ENCODE data around the gene ITGA1.
A peak's percentile ranks its signal among the peaks of the same experiment; 100 is the strongest.

The ITGA1 gene

DNA sequence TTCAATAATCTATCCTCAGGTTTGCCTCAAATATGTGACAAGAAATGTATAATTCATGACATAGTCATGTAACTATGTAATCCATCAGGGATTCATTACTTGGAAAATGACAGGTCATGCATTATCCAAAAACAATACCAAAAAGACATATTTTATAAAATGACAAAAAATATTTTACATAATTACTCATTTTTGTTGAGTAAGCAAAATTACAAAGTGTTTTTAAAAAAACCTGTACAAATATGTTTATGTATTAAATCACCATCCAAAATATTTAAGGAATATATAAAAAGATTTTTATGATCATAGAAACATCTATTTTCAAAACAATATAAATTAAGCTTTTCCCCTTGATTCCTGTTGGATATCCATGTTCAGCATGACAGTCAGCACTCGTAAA lies 164.8 kb downstream of the ITGA1 start:
- Histone ChIP-seq H4K8ac (ENCODE audit: low read depth, low read length) (no peak overlapping the region), H3K4ac (ENCODE audit: low read length) (no peak overlapping the region), H2AFZ (ENCODE audit: low read length) (no peak overlapping the region), H4K91ac (ENCODE audit: low read depth, low read length, poor library complexity) (no peak overlapping the region), H3K36me3 (replicated peaks in 1 of 2; ENCODE audit: control insufficient read depth in 2 of 2, insufficient read depth in 2 of 2, low read length in 2 of 2) (no peaks in the 10 kb centered on the region), H2BK5ac (ENCODE audit: low read length) (no peak overlapping the region), H3K14ac (ENCODE audit: low read length) (no peak overlapping the region), H3K4me3 (ENCODE audit: low read length in 2 of 2) (no peak overlapping the region), H3K23ac (ENCODE audit: low read depth, low read length, poor library complexity) (no peak overlapping the region), H3K18ac (ENCODE audit: low read length) (no peak overlapping the region), H2BK120ac (ENCODE audit: low read depth, low read length) (no peak overlapping the region), H3K4me1 (ENCODE audit: control insufficient read depth in 2 of 2, insufficient read depth in 1 of 2, low read depth in 1 of 2, low read length in 2 of 2) (peaks cover 0 to 1% of the 10 kb centered on the region in 2 donors), H3K4me2 (ENCODE audit: insufficient read depth, low read length, poor library complexity, severe bottlenecking) (no peak overlapping the region), H3K9me3 (replicated peaks in 1 of 2; ENCODE audit: control insufficient read depth in 2 of 2, insufficient read depth in 1 of 2, low read depth in 1 of 2, low read length in 2 of 2) (no peaks in the 10 kb centered on the region), H3K9ac (ENCODE audit: low read depth, low read length, poor library complexity) (no peak overlapping the region), H2BK12ac (ENCODE audit: low read length) (no peak overlapping the region), H3K27me3 (ENCODE audit: control insufficient read depth in 3 of 3, insufficient read depth in 3 of 3, low read depth in 1 of 3, low read length in 3 of 3) (no peaks in the 10 kb centered on the region), H3K27ac (replicated peaks; ENCODE audit: low read length) (no peak overlapping the region), H2AK5ac (ENCODE audit: low read depth, low read length) (no peak overlapping the region), H3K79me1 (ENCODE audit: low read depth, low read length) (no peaks in the 10 kb centered on the region), H2BK15ac (ENCODE audit: low read length) (no peak overlapping the region)
- WGBS, 2 donors (ENCODE audit: extremely low coverage in 2 of 2, insufficient read length in 2 of 2, insufficient replicate concordance in 1 of 2) = no CpG with 5 or more reads among the region's 1 CpG
- DNase-seq (ENCODE audit: low spot score) = no peak

DNA sequence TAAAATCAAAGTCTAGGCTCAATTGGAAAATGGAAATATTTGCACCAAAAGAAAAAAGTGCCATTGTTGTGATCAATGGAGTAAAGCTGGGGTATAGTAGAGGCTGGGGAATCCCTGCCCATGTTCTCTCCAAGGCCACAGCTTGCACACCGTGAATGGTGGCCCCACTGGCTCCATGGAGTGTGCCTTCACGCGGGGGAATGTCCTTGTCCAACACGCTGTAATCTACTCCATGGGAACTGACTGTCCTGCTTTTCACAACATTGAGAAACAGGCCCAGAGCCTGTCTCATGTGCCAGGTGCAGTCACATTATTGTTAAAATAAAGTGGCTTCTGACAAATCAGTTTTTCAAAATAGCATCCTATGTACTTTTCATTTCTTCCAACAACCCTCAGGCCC lies 168.3 kb downstream of the ITGA1 start:
- Histone ChIP-seq H3K27ac (replicated peaks; ENCODE audit: low read length) (no peak overlapping the region), H2BK12ac (ENCODE audit: low read length) (no peak overlapping the region), H3K79me1 (ENCODE audit: low read depth, low read length) (no peaks in the 10 kb centered on the region), H2BK120ac (ENCODE audit: low read depth, low read length) (no peak overlapping the region), H3K27me3 (ENCODE audit: control insufficient read depth in 3 of 3, insufficient read depth in 3 of 3, low read depth in 1 of 3, low read length in 3 of 3) (no peaks in the 10 kb centered on the region), H3K9ac (ENCODE audit: low read depth, low read length, poor library complexity) (no peak overlapping the region), H4K91ac (ENCODE audit: low read depth, low read length, poor library complexity) (no peak overlapping the region), H2BK15ac (ENCODE audit: low read length) (no peak overlapping the region), H3K36me3 (replicated peaks in 1 of 2; ENCODE audit: control insufficient read depth in 2 of 2, insufficient read depth in 2 of 2, low read length in 2 of 2) (no peaks in the 10 kb centered on the region), H3K9me3 (replicated peaks in 1 of 2; ENCODE audit: control insufficient read depth in 2 of 2, insufficient read depth in 1 of 2, low read depth in 1 of 2, low read length in 2 of 2) (no peaks in the 10 kb centered on the region), H2BK5ac (ENCODE audit: low read length) (no peak overlapping the region), H2AFZ (ENCODE audit: low read length) (peak overlapping the region; percentile 36), H3K14ac (ENCODE audit: low read length) (no peak overlapping the region), H3K23ac (ENCODE audit: low read depth, low read length, poor library complexity) (no peak overlapping the region), H2AK5ac (ENCODE audit: low read depth, low read length) (no peak overlapping the region), H3K4me3 (ENCODE audit: low read length in 2 of 2) (no peak overlapping the region), H3K4me2 (ENCODE audit: insufficient read depth, low read length, poor library complexity, severe bottlenecking) (no peak overlapping the region), H3K4me1 (ENCODE audit: control insufficient read depth in 2 of 2, insufficient read depth in 1 of 2, low read depth in 1 of 2, low read length in 2 of 2) (peaks cover 0 to 2% of the 10 kb centered on the region in 2 donors), H3K18ac (ENCODE audit: low read length) (no peak overlapping the region), H3K4ac (ENCODE audit: low read length) (no peak overlapping the region), H4K8ac (ENCODE audit: low read depth, low read length) (no peak overlapping the region)
- no peak for DNase-seq (ENCODE audit: low spot score)
- WGBS, 2 donors (ENCODE audit: extremely low coverage in 2 of 2, insufficient read length in 2 of 2, insufficient replicate concordance in 1 of 2) = no CpG with 5 or more reads among the region's 4 CpGs

- H3K14ac ChIP-seq (ENCODE audit: low read length) = no peak overlapping the region
- no peak overlapping the region for H2BK15ac ChIP-seq (ENCODE audit: low read length)
- no peak for DNase-seq (ENCODE audit: low spot score)
- H4K91ac ChIP-seq (ENCODE audit: low read depth, low read length, poor library complexity) = no peak overlapping the region
- H2BK12ac ChIP-seq (ENCODE audit: low read length) = no peak overlapping the region
- no peak overlapping the region for H3K27ac ChIP-seq (replicated peaks; ENCODE audit: low read length)
- WGBS, 2 donors (ENCODE audit: extremely low coverage in 2 of 2, insufficient read length in 2 of 2, insufficient replicate concordance in 1 of 2) = no CpG with 5 or more reads among the region's 6 CpGs
- H2BK5ac ChIP-seq (ENCODE audit: low read length) = no peak overlapping the region
- no peak overlapping the region for H2AK5ac ChIP-seq (ENCODE audit: low read depth, low read length)
- no peaks in the 10 kb centered on the region for H3K9me3 ChIP-seq (replicated peaks in 1 of 2; ENCODE audit: control insufficient read depth in 2 of 2, insufficient read depth in 1 of 2, low read depth in 1 of 2, low read length in 2 of 2)
- no peaks in the 10 kb centered on the region for H3K36me3 ChIP-seq (replicated peaks in 1 of 2; ENCODE audit: control insufficient read depth in 2 of 2, insufficient read depth in 2 of 2, low read length in 2 of 2)
- H3K27me3 ChIP-seq (ENCODE audit: control insufficient read depth in 3 of 3, insufficient read depth in 3 of 3, low read depth in 1 of 3, low read length in 3 of 3) = no peaks in the 10 kb centered on the region
- no peak overlapping the region for H3K23ac ChIP-seq (ENCODE audit: low read depth, low read length, poor library complexity)
- peaks cover 0 to 5% of the 10 kb centered on the region in 2 donors for H3K4me1 ChIP-seq (ENCODE audit: control insufficient read depth in 2 of 2, insufficient read depth in 1 of 2, low read depth in 1 of 2, low read length in 2 of 2)
- H2BK120ac ChIP-seq (ENCODE audit: low read depth, low read length) = no peak overlapping the region
- H3K4me3 ChIP-seq (ENCODE audit: low read length in 2 of 2) = no peak overlapping the region
- H3K4ac ChIP-seq (ENCODE audit: low read length) = no peak overlapping the region
- H3K18ac ChIP-seq (ENCODE audit: low read length) = no peak overlapping the region
- H3K9ac ChIP-seq (ENCODE audit: low read depth, low read length, poor library complexity) = no peak overlapping the region
- H4K8ac ChIP-seq (ENCODE audit: low read depth, low read length) = no peak overlapping the region
- no peak overlapping the region for H3K4me2 ChIP-seq (ENCODE audit: insufficient read depth, low read length, poor library complexity, severe bottlenecking)
- no peaks in the 10 kb centered on the region for H3K79me1 ChIP-seq (ENCODE audit: low read depth, low read length)
- H2AFZ ChIP-seq (ENCODE audit: low read length) = no peak overlapping the region
These were observed 169.4 kb downstream of the ITGA1 start for GRCh38 chr5:52956915-52957747.

- H2BK12ac ChIP-seq (ENCODE audit: low read length) = no peak overlapping the region
- H3K9ac ChIP-seq (ENCODE audit: low read depth, low read length, poor library complexity) = no peak overlapping the region
- no peaks in the 10 kb centered on the region for H3K27me3 ChIP-seq (ENCODE audit: control insufficient read depth in 3 of 3, insufficient read depth in 3 of 3, low read depth in 1 of 3, low read length in 3 of 3)
- H2AFZ ChIP-seq (ENCODE audit: low read length) = no peak overlapping the region
- H2BK15ac ChIP-seq (ENCODE audit: low read length) = no peak overlapping the region
- no peaks in the 10 kb centered on the region for H3K79me1 ChIP-seq (ENCODE audit: low read depth, low read length)
- no peak overlapping the region for H3K4ac ChIP-seq (ENCODE audit: low read length)
- H3K4me3 ChIP-seq (ENCODE audit: low read length in 2 of 2) = no peak overlapping the region
- H2BK5ac ChIP-seq (ENCODE audit: low read length) = no peak overlapping the region
- H3K9me3 ChIP-seq (replicated peaks in 1 of 2; ENCODE audit: control insufficient read depth in 2 of 2, insufficient read depth in 1 of 2, low read depth in 1 of 2, low read length in 2 of 2) = peaks cover 0 to 2% of the 10 kb centered on the region in 2 donors
- H4K91ac ChIP-seq (ENCODE audit: low read depth, low read length, poor library complexity) = no peak overlapping the region
- H2BK120ac ChIP-seq (ENCODE audit: low read depth, low read length) = no peak overlapping the region
- H3K4me2 ChIP-seq (ENCODE audit: insufficient read depth, low read length, poor library complexity, severe bottlenecking) = no peak overlapping the region
- no CpG with 5 or more reads among the region's 2 CpGs for WGBS, 2 donors (ENCODE audit: extremely low coverage in 2 of 2, insufficient read length in 2 of 2, insufficient replicate concordance in 1 of 2)
- no peak overlapping the region for H4K8ac ChIP-seq (ENCODE audit: low read depth, low read length)
- no peak overlapping the region for H3K23ac ChIP-seq (ENCODE audit: low read depth, low read length, poor library complexity)
- H2AK5ac ChIP-seq (ENCODE audit: low read depth, low read length) = no peak overlapping the region
- no peak for DNase-seq (ENCODE audit: low spot score)
- H3K4me1 ChIP-seq (ENCODE audit: control insufficient read depth in 2 of 2, insufficient read depth in 1 of 2, low read depth in 1 of 2, low read length in 2 of 2) = peaks cover 0 to 3% of the 10 kb centered on the region in 2 donors
- no peaks in the 10 kb centered on the region for H3K36me3 ChIP-seq (replicated peaks in 1 of 2; ENCODE audit: control insufficient read depth in 2 of 2, insufficient read depth in 2 of 2, low read length in 2 of 2)
- H3K27ac ChIP-seq (replicated peaks; ENCODE audit: low read length) = peak overlapping the region; percentile 16
- no peak overlapping the region for H3K18ac ChIP-seq (ENCODE audit: low read length)
- H3K14ac ChIP-seq (ENCODE audit: low read length) = no peak overlapping the region
These were observed 173.6 kb downstream of the ITGA1 start for GRCh38 chr5:52961274-52961681.
